Measurements from ENCODE around the gene IRAK4. TPM values are rescaled to one million over a fixed set of nuclear protein-coding genes. Genes with fewer than 3 reads are reported as not detected.

Gene IRAK4
- total and polyA plus RNA-seq, 2 donors (not counting 1 experiment from before 2014, with no cell fraction given), result 19.7 to 27.6 TPM

GRCh38 chr12:43723134-43723533 lies 35.6 kb upstream of the IRAK4 start:
- Histone ChIP-seq H3K9ac (ENCODE audit: insufficient read depth, low read length) (no peak overlapping the region), H3K79me2 (ENCODE audit: control insufficient read depth, insufficient read depth, low read length) (no peaks in the 10 kb centered on the region), H3K4me3 (replicated peaks in 1 of 4; ENCODE audit: control extremely low read depth in 1 of 4, insufficient read depth in 1 of 4, low read depth in 3 of 4, low read length in 4 of 4) (no peak overlapping the region), H3K4me1 (ENCODE audit: control insufficient read depth, extremely low read depth, insufficient read depth, low read length) (no peaks in the 10 kb centered on the region), H2AFZ (ENCODE audit: low read length) (no peak overlapping the region), H3K27me3 (ENCODE audit: control insufficient read depth, insufficient read depth, low read length) (no peaks in the 10 kb centered on the region), H3K36me3 (ENCODE audit: control insufficient read depth, insufficient read depth, low read length) (no peaks in the 10 kb centered on the region), H4K20me1 (ENCODE audit: control insufficient read depth, extremely low read depth, insufficient read depth, low read length) (no peaks in the 10 kb centered on the region), H3K9me3 (ENCODE audit: control insufficient read depth, insufficient read depth, low read depth, low read length) (no peaks in the 10 kb centered on the region), H3K4me2 (ENCODE audit: extremely low read depth, insufficient read depth, low read length) (no peak overlapping the region), H3K27ac (ENCODE audit: insufficient read depth, low read length) (no peak overlapping the region)
- no peak for TF ChIP-seq CTCF (conservative IDR thresholded peaks at IDR 0.05 in 1 of 2, IDR thresholded peaks at IDR 0.05 in 1 of 2; ENCODE audit: low read depth in 1 of 2, low read length in 2 of 2)
- TF ChIP-seq EZH2 (IDR thresholded peaks at IDR 0.05; ENCODE audit: low read length, missing control alignments), result no peak
- DNase-seq (ENCODE audit: low read depth in 2 of 2), result no peak

GRCh38 chr12:43728117-43728516 lies 30.6 kb upstream of the IRAK4 start:
- no peak overlapping the region for H3K4me2 ChIP-seq (ENCODE audit: extremely low read depth, insufficient read depth, low read length)
- H3K79me2 ChIP-seq (ENCODE audit: control insufficient read depth, insufficient read depth, low read length), result no peaks in the 10 kb centered on the region
- H4K20me1 ChIP-seq (ENCODE audit: control insufficient read depth, extremely low read depth, insufficient read depth, low read length), result no peaks in the 10 kb centered on the region
- H3K4me1 ChIP-seq (ENCODE audit: control insufficient read depth, extremely low read depth, insufficient read depth, low read length), result no peaks in the 10 kb centered on the region
- peak in 1 of 2 donors; percentile 33 for DNase-seq (ENCODE audit: low read depth in 2 of 2)
- no peaks in the 10 kb centered on the region for H3K9me3 ChIP-seq (ENCODE audit: control insufficient read depth, insufficient read depth, low read depth, low read length)
- H3K9ac ChIP-seq (ENCODE audit: insufficient read depth, low read length), result no peak overlapping the region
- no peaks in the 10 kb centered on the region for H3K36me3 ChIP-seq (ENCODE audit: control insufficient read depth, insufficient read depth, low read length)
- H2AFZ ChIP-seq (ENCODE audit: low read length), result no peak overlapping the region
- H3K4me3 ChIP-seq (replicated peaks in 1 of 4; ENCODE audit: control extremely low read depth in 1 of 4, insufficient read depth in 1 of 4, low read depth in 3 of 4, low read length in 4 of 4), result no peak overlapping the region
- TF ChIP-seq CTCF (conservative IDR thresholded peaks at IDR 0.05 in 1 of 2, IDR thresholded peaks at IDR 0.05 in 1 of 2; ENCODE audit: low read depth in 1 of 2, low read length in 2 of 2) (peak in 1 of 2 donors; percentile 8), EZH2 (IDR thresholded peaks at IDR 0.05; ENCODE audit: low read length, missing control alignments) (no peak)
- no peaks in the 10 kb centered on the region for H3K27me3 ChIP-seq (ENCODE audit: control insufficient read depth, insufficient read depth, low read length)
- H3K27ac ChIP-seq (ENCODE audit: insufficient read depth, low read length), result no peak overlapping the region

- Histone ChIP-seq H3K79me2 (ENCODE audit: control insufficient read depth, insufficient read depth, low read length) (no peaks in the 10 kb centered on the region), H3K27me3 (ENCODE audit: control insufficient read depth, insufficient read depth, low read length) (no peaks in the 10 kb centered on the region), H4K20me1 (ENCODE audit: control insufficient read depth, extremely low read depth, insufficient read depth, low read length) (no peaks in the 10 kb centered on the region), H3K27ac (ENCODE audit: insufficient read depth, low read length) (no peak overlapping the region), H3K4me2 (ENCODE audit: extremely low read depth, insufficient read depth, low read length) (no peak overlapping the region), H2AFZ (ENCODE audit: low read length) (no peak overlapping the region), H3K4me1 (ENCODE audit: control insufficient read depth, extremely low read depth, insufficient read depth, low read length) (no peaks in the 10 kb centered on the region), H3K36me3 (ENCODE audit: control insufficient read depth, insufficient read depth, low read length) (no peaks in the 10 kb centered on the region), H3K9me3 (ENCODE audit: control insufficient read depth, insufficient read depth, low read depth, low read length) (no peaks in the 10 kb centered on the region), H3K4me3 (replicated peaks in 1 of 4; ENCODE audit: control extremely low read depth in 1 of 4, insufficient read depth in 1 of 4, low read depth in 3 of 4, low read length in 4 of 4) (no peak overlapping the region), H3K9ac (ENCODE audit: insufficient read depth, low read length) (no peak overlapping the region)
- DNase-seq (ENCODE audit: low read depth in 2 of 2), result no peak
- TF ChIP-seq CTCF (conservative IDR thresholded peaks at IDR 0.05 in 1 of 2, IDR thresholded peaks at IDR 0.05 in 1 of 2; ENCODE audit: low read depth in 1 of 2, low read length in 2 of 2) (no peak), EZH2 (IDR thresholded peaks at IDR 0.05; ENCODE audit: low read length, missing control alignments) (no peak)
Observed at GRCh38 chr12:43728698-43729097, 30.1 kb upstream of the IRAK4 start.

Data from fibroblast of lung (primary cell).